T1000 (cell line): ENCODE measurements around the gene ZNF365.
"Not testable (repeated sequence)": the region's sequence is repeated elsewhere in the genome, so short reads cannot be mapped to it uniquely, and the experiment has no call there.

Source experiments
- DNase-seq: peaks from one replicate; lab custom pipeline; 2025; ENCODE audit warnings: mixed read lengths; lab: John Stamatoyannopoulos, UW

Gene ZNF365, protein sequence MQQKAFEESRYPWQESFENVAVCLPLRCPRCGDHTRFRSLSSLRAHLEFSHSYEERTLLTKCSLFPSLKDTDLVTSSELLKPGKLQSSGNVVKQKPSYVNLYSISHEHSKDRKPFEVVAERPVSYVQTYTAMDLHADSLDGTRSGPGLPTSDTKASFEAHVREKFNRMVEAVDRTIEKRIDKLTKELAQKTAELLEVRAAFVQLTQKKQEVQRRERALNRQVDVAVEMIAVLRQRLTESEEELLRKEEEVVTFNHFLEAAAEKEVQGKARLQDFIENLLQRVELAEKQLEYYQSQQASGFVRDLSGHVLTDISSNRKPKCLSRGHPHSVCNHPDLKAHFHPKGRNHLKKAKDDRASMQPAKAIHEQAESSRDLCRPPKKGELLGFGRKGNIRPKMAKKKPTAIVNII

DNA sequence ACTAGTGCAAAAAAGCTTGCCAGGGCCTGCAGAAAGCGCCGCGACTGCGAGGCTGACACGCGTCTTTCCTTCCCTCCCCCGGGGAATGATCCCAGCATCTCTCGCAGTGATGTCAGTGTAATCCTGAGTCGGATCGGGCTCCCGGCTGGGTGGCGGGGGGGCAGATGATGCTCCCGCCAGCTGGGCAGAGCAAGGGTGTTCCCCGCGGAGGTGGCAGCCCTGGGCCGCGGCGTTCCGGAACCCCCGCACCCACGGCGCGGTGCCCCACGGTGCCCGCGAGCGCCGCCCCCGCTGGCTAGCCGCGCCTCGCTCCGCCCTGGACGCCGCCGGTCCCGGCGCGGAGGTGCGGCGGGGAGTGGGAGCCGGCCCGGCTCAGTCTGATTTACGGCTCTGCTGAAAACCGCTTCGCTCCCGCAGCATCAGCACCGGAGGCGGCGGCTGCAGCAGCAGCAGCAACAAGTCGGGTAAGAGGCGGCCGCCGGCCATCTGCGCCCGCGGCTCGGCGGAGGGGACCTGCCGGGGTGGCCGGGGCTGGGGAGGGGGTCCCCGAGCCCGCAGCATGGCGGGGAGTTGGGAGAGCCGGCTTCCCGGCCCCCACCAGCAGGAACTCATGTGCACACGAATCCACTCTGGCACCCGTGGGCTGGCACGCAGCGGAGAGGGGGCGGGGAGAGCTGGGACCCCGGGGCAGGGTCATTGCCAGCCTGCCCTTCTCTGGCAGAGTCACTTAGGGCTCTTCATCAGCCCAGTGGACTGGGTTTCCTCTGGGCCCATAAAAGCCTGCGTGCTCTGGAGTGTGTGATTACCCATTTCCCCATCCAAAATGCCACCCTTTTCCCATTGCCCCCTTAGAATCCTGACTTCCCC lies at the start of gene ZNF365:
Gene ZNF365 (plus strand): TSS at position 375 of the 867 bp plus-strand sequence. CDS start 1,825 bp downstream, outside the sequence.
- DNase-seq, result peak; percentile 68

DNA sequence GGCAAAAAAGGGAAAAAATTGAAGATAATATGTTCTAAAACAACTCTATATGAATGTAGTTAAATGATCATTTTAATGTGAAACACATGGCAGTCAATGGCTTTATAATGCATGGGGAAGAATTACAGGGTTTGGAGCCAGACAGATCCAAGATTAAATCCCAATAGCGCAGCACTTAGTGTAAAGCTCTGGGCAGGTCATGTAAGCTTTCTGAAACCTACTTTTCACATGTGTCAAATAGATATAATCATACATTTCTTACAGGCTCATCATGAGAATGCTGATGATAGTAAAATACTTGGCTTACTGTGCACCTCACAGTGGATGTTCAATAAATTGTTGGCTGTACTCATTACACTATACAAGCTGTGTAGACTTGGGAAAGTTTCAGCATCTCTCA lies 48.0 kb upstream of the ZNF365 start:
- DNase-seq, result no peak

DNA sequence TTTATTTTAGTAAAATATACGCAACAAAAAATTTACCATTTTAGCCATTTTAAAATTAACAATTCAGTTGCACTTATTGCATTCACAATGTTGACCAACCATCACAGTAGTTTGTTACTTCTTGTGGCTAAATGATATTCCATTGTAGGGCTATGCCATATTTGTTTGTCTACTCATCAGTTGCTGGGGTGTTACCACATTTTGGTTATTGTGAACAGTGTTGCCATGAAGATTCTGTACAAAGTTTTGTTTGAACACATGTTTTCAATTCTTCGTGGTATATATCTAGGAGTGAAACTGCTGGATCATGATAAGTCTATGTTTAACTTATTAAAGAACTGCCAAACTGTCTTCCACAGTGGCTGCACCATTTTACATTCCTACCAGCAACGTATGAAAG lies 46.3 kb upstream of the ZNF365 start:
- no peak for DNase-seq

DNA sequence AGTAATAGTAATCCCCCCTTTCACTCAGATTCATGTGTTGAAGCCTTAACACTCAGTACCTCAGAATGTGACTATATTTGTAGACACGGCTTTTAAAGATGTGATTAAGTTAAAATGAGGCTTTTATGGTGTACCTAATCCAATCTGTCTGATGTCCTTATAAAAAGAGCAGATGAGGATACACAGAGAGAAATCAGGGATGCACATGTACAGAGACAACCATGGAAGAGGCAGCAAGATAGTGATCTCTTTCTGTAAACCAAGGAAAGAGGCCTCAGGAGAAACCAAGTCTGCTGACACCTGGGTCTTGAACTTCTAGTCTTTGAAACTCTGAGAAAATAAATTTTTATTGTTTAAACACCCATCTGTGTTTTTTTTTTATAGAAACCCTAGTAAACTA lies 44.0 kb upstream of the ZNF365 start:
- DNase-seq, result no peak

DNA sequence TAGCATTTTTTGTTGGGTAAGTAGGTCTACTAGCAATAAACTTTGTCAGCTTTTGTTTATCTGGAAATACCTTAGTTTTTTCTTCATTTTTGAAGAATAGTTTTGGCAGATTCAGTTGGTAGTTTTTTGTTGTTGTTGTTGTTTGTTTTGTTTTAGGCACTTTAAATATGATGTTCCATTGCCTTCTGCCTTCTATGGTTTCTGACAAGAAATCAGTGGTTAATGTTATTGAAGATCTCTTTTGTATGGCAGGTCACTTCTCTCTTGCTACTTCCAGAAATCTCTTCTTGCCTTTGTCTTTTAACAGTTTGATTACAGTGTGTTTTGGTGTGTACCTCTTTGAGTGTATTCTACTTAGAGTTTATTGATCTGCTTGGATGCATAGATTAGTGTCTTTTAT lies 41.8 kb upstream of the ZNF365 start:
- DNase-seq, result no peak

DNA sequence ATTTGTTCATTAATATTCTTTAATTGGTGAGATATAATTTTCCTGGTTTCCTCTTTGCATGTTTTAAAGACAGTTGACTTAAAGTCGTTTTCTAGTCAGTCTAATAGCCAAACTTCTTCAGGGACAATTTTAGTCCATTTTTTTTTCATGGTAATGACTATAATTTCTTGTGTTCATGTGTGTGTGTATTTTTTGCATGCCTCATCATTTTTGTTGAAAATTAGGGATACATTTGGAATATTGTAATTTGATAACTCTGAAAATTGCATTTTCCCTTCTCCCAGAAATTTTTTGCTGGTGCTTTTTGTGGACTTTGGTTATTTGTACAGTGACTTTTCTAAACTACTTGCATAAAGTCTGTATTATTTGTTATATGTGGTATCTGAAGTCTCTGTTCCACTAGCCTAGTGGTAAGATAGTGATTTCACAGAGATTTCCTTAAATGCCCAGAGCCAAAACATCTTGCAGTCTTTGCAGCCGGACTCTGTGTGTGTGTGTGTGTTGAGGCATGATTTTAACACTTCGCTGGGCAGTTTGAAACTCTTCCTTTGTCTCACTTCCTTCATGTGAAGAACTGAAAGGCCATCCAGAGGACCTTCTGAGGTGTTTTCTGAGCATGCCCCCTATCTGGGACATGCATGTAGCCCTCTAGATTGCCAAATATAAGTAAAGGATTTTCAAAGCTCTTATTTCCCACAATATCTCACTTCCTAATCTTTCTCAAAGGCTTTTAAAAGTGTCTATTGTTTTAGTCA lies 40.9 kb upstream of the ZNF365 start:
- DNase-seq, result no peak

DNA sequence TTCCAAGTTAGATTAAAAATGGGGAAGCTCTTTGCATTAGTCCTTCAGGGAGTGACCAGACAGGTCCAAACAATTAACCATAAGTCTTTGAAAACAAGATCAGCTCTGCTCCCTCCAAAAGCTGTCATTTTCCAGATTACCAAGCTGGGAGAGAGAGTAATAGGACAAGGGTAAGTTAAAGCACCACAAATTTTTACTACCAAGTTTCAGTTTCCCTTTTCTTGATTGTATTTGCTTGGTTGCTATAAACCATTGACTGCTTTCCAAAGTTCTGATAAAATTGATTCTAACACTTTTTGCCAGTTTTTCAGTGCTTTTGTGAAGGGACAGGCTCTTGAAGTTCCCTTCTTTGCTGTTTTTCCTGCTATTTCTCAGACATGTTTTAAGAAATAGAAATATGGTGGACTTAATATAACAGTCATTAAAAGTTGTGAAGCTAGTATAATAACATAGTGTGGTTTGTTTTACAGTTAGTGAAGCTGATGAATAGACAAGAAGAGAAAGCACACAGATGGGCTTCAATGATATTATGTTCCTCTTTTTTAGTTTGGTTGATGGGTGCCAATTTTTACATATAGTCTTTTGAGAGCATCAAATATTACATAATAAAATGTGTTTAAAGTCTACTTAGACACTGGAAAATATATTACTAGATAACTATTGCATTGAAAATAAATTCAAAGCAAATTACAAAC lies 40.0 kb upstream of the ZNF365 start:
- no peak for DNase-seq

DNA sequence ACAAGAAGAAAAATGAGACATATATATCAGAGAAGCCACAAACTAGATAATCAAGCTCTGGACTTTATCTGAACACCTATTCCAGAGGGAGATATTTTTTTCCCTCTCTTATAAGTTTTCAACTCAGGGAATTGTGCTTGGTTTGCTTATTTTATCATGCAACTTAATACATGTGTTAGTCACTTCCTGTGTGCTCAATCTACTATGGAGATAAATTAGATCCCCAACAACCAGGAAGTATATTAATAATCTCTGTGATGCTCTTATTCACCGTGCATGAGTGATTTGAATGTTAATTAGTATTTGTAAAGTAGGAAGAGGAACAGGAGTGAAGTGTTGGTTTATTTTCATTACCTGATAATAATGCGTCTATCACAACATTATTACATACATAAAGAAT lies 38.8 kb upstream of the ZNF365 start:
- no peak for DNase-seq

DNA sequence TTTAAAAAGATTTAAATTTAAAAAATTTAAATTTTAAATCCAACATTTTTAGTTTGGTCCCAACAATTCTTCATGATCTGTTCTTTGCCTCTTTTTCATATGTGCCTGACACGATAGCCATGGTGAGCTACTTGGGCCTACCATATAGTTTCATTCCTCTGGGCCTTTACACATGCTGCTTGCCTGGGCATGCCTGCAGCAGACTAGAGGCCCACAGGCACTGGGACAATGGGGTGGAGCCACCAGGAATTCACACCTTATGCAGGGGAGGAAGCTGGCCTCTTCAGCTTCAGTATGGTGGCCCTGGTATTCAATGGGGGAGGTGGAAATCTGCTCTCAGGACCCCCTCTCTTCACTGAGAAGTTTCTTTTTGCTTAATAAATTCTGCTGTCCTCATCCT lies 37.8 kb upstream of the ZNF365 start:
- no peak for DNase-seq

DNA sequence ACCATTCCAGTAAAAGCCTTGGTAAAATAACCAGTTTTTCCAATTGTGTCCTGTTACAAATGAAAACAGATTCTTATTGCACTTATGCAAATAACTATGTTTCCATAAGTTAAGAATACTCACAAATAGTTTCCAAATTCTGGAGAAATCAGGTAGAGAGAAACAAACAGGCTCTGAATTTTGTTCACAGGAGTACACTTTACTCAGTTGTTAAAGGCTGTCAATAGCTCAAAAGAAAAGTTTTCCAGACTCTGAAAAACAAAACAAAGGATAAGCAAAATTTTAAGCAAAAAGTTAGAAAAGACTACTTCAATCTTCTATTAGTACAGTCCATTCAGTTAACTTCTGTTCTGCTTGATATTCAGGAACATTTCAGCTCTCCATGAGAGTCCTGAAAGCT lies 32.8 kb upstream of the ZNF365 start:
- no peak for DNase-seq

DNA sequence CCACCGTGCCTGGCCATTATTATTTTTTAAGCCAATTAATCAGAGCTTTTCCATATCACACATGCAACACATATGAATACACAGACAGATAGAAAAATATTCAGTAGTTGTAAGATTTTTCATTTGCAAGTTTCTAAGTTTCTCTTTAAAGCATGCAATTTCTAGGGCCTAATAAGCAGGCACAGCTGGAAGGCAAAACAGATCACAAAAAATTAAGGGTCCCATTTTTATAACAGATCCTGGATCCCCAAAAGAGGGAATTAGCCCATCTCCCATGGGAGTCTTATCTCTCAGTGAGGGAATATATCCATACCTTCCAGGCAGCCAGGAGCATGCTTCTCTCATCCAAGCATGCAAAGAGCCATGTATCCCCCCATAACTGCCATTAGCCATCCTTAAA lies 31.2 kb upstream of the ZNF365 start:
- DNase-seq, result no peak

DNA sequence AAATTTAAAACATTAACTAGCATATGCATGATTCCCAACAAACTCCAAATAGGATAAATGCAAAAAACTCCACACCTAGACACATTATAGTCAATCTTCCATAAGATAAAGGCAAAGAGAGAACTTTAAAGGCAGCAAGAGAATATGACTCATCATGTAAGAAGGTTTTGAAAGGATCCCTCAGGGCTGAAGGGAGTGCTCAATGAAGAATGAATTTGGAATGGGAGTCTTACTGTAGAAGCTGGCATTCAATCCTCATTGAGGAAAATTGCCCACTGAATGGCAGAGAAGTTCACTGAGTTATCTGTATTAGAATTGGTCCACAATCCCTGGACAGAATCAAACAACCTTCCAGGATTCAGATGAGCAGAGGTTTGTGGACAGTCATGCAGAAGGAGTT lies 26.1 kb upstream of the ZNF365 start:
- no peak for DNase-seq

DNA sequence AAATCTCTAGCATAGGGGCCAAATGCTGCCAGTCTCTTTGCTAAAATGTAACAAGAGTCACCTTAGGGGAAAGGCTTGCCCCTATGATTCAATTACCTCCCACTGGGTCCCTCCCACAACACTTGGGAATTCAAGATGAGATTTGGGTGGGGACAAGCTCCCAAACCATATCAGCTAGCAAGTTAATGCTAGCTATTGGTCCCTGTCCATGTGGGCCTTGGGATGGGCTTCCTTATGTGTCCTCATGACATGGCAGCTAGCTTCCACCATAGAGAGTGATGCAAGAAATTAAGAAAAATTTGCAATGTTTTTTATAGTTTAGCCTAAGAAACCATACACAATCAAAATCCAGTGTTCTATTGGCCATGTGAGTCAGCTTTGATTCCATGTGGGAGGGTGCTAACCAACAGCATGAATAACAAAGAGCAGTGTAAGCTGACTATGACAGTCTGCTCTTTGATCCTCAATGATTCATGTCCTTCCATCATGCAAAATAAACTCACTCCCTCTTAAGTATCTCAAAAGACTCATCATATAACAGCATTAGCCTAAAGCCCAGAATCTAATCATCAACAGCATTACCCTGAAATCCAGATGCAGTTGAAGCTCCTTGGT lies 21.7 kb upstream of the ZNF365 start:
- DNase-seq, result no peak

DNA sequence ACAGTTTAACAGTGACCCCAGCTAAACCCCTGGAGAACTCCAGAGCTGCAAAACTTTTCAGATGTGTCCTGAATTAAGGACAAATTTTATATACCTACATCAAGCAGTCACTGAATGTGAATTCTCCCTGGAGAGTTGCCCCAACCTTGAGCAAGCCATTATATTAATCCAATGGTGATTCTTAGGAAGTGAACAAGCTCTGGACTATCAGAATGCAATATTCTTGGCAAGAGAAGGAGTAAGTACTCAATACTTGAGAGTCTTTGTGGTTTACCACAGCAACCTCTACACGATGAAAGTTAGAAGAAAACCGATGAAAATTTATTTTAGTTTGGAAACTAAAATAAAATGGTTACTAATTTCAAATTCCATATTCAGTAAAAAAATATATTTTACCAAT lies 19.3 kb upstream of the ZNF365 start:
- DNase-seq, result no peak

DNA sequence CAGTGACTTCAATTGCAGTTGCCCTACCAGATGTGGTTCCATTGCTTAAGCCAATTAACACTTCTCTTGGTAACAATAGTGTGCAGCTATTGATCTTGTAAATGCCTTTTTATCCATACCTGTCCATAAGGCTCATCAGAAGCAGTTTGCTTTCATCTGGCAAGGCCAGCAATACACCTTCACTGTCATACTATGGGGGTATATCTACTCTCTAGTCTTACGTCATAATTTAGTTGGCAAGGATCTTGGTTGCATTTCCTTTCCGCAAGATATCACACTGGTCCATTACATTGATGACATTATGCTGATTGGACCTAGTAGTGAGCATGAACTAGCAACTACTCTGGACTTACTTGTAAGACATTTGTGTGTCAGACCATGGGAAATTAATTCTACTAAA lies 17.7 kb upstream of the ZNF365 start:
- no peak for DNase-seq

DNA sequence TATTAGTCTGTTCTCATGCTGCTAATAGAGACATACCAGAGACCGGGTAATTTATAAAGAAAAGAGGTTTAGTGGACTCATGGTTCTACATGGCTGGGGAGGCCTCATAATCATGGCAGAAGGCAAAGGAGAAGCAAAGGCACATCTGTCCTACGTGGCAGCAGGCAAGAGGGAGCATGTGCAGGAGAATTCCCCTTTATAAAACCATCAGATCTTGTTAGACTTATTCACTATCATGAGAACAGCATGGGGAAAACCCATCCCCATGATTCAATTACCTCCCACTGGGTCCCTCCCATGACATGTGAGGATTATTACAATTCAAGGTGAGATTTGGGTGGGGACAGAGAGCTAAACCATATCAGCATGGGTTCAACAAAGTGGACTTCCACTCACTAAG lies 16.0 kb upstream of the ZNF365 start:
- not testable (repeated sequence) for DNase-seq

DNA sequence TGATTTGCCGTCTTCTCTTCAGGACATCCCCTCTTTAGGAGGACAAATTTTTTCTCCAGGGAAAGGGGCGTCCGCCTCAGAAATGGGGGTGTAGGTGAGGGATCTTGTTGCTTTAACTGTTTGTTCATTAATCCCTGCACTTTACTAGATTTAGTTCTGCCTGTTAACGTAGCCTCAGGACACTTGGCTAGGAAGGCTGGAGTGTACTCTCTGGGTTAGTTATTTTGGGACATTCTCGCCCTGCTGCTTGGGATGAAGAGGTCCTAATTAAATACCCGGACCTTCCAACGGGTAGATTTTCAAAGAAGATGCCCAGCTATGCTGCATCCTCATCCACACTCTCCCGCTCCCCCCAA lies 552 bp upstream of the ZNF365 start:
- no peak for DNase-seq

DNA sequence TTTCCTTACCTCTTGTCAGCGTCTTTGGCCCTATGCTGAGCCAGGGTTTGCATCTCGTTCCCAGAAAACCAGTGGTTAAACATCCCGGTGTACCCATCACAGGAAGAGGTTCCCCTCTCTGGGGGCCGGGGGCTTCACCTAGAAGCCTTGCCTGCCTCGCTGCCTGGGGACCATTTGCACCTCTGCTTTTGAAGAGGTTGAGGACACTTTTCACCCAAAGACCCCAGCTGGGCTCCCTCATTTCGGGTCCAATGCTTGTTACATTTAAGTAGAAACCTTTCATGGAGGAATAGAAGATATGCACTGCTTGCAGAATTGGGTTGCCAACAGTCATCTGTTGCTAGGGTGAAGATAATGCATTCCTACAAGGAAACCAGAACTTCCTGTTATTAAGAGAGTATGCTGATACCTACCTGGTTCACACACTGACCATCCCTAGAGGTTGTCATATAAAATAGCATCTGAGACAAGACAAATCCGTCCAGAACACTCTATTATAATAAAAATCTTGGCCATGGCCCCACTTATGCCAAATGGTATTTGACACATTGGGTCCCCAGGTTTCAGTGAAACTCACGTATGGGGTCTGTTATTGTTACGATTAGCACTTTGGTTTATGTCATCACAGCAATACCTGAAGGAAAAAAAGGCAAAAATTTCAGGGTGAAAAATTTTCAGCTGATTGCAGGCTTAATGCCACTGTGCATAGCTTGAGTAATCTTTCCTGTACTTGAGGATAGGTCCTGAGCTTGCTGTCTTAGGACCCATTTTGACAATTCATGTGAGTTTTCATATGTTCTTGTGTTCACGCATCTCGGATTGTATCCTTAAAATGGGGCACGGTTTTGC lies 917 bp downstream of the ZNF365 start:
- DNase-seq, result no peak

DNA sequence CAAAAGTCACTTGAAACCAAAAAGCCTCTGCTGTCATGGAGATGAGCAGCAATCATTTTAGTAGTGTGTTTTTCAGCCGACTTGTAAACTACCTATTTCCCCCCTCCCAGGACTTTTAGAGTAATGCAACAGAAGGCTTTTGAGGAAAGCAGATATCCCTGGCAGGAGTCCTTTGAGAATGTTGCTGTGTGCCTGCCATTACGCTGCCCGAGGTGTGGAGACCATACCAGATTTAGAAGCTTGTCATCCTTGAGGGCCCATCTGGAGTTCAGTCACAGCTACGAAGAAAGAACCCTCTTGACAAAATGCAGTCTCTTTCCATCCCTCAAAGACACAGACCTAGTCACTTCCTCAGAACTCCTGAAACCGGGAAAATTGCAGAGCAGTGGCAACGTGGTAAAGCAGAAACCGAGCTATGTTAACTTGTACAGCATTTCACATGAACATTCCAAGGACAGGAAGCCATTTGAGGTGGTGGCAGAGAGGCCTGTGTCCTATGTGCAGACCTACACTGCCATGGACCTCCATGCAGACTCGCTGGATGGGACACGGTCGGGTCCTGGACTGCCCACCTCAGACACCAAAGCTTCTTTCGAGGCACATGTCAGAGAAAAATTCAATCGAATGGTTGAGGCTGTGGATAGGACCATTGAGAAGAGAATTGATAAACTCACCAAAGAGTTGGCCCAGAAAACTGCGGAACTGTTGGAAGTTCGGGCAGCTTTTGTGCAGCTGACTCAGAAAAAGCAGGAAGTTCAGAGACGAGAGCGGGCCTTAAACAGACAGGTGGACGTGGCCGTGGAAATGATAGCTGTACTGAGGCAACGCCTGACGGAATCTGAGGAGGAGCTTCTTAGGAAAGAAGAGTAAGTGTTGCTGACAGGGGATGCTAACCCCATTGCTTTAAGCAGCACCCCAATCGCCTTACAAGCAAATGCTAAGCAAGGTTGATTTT lies 2.2 kb downstream of the ZNF365 start:
- DNase-seq, result no peak
